SK-N-DZ (cell line): ENCODE results near the gene CHN1. TPM values are rescaled to one million over a fixed set of nuclear protein-coding genes. Genes with fewer than 3 reads are reported as not detected.

Experiments used
- DNase-seq: peaks from one replicate; pipeline ENCODE4 v3.0.0-alpha.2; 2015; ENCODE audit warnings: low spot score
- polyA plus RNA-seq, 2 experiments: library from polyadenylated mRNA; depleted of rRNA; stranded (reverse); fragments of >200 nt; gene quantifications; 2 replicates each; pipeline ENCODE4 v1.2.3, GENCODE V29; 2014

The CHN1 gene, protein sequence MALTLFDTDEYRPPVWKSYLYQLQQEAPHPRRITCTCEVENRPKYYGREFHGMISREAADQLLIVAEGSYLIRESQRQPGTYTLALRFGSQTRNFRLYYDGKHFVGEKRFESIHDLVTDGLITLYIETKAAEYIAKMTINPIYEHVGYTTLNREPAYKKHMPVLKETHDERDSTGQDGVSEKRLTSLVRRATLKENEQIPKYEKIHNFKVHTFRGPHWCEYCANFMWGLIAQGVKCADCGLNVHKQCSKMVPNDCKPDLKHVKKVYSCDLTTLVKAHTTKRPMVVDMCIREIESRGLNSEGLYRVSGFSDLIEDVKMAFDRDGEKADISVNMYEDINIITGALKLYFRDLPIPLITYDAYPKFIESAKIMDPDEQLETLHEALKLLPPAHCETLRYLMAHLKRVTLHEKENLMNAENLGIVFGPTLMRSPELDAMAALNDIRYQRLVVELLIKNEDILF
- polyA plus RNA-seq (2014; cell fraction: cytosol; rRNA removed) = 81.6 and 96.7 TPM in 2 replicates
- polyA plus RNA-seq (2014; cell fraction: nucleus; rRNA removed) = 64.2 and 86.9 TPM in 2 replicates

DNA sequence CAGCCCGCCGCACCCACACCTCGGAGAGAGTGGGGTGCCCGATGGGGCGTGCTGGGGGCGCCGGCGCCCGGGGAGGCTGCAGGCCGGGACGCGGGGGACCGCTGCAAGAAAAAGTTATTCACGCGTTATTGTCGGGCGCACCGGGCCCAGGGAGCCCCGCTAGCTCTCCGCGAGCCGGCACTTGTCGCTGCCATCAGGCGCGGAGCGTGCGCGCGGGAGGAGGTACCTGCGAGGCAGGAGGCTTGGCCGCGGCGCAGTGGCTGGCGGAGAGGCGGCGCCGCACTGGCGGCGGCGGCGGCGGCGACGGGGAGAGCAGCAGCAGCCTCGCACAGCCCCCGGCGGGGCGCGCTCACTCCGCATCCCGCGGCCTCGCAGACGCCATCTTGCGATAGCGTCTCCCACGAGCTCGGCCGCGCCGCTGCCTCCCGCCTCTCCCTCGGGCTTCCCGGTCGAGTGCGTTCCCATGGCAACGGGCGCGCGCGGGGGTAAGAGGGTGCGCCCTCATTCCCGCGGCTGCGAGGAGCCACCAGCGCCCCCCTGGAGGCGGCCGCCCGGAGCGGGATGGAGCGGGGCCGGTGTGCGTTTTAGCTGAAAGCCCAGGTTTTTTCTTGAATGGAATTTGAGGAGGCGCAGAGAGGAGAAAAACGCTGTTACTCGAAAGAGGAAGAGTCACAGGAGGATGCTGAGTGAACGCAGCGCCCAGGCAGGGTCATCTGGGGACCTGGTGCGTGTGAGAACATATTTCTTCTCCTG, at the start of gene CHN1:
Gene CHN1 (minus strand): TSS at position 402 of the 753 bp plus-strand sequence. CDS start 469 bp downstream, outside the sequence.
- peak; percentile 95 for DNase-seq

DNA sequence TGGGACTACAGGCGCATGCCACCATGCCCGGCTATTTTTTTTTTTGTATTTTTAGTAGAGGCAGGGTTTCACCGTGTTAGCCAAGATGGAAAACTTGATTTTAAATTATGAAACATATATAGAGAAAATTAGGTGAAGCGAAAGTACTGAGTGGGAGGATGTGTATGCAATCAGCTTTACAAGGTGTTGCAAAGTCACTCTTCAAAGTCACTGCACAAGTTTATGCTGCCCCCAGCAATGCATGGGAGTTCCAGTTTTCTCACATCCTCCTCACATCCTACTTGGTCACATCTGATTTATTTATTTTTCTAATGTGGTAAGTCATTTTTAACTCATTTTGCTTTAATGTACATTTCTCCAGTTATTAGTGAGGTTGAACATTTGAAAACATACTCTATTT, 49.2 kb upstream of the CHN1 start:
- no peak for DNase-seq

DNA sequence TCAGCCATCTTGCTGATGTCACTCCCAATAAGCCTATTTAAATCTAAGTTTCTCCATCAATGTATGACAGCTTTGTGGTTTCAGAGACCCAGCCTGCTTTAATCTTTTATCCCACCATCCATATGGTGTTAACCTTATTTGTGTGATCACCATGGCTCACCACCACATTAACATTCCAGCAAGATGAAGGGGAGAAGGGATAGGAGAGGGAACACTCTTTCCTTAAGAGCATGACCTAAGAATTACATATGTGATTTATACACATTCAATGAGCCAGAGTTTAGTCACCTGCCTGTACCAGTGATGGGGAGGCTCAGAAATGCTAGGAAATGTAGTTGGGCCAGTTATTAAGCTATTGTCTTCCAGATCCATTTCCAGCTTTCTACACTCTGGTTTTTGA, 44.5 kb upstream of the CHN1 start:
- no peak for DNase-seq

DNA sequence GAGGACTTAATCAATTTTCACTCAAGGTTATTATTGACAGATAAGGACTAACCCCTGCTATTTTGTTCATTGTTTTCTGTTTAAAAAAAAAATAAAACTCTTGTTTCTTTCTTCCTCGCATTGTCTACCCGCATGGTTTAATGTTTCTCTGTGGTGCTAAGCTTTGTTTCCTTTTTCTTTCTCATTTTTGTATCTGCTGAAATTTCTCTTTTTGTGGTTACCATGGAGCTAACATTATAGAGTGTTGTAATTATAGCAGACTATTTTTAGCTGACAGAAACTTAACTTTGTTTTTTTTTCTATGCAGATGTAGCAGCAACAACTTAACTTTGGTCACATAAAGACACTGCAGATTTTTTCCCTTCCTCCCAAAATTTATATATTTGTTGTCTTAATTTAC, 43.1 kb upstream of the CHN1 start:
- no peak for DNase-seq

DNA sequence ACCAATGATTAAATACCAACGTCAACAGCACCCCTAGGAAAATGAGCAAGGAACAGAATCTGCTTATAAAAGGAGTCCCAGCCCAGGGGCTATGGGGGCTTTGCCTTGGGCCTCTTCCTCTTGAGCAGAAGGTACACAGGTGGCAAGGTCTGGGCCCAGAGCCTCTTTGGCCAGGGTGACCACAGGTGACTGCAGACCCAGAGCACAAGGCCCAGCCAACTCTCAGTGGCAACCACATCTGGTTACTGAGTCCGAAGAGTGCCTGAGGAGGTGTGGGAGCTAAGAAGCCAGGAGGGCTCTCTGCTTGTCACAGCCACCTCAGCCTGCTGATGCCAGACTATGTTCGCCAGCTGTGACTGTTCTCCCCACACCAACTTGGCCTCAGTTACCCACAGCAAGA, 34.3 kb upstream of the CHN1 start:
- DNase-seq = no peak

DNA sequence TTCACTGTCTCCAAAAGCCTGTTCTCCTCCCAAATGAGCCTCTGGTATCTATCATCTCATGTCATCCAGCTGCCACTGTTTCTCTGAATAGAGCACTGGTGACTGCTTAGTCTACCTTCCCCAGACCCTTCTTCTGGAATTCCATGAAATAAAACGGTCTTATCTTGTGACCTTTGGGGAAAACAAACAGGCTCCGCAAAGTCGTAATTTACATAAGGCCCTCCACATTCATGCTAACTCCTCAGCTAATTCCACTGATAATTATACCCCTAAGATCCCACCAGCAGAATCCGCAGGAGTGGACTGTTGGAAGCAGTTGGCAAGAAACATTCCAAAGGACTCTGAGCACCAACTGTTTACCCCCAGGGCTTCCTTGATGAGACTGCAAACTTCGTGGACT, 33.9 kb upstream of the CHN1 start:
- DNase-seq = no peak

DNA sequence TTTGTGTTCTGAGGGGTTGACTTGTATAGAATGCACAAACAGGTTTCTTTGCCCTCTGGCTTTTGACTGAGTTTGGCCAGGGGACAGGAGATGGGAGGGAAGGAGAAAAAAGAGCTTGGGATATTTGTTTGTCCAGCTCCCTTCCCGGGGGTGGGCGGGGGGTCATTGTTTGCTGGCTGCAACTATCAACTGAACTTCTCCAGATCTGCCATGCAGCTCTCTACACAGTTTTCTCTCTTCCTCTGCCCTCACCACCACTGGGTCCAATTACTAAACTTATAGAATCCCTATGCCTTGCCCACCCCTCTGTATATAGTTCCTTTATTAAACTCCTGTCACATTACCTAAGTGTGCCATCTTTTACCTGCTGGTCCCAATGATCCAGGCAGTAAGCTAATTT, 32.8 kb upstream of the CHN1 start:
- DNase-seq = no peak

DNA sequence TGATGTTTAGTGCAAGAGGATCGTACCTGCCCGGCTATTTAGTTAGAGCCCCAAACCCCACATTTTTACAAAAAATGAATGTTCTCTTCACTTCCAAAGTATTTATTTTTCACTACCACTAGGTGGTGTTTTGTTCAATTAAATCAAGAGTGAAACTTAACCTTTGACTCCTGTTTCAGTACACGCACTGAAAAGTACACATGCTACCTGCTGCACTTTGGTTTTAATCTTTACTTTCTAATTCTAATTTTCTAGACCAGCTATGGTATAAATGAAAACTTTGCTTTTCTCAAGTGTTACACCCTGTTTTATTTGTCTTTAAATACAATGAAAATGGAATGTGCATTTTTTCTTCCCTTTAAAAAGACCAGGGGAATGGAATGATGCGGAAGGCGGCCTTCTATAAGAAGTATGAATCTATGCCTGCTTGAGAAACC, 31.4 kb upstream of the CHN1 start:
- peak; percentile 16 for DNase-seq

DNA sequence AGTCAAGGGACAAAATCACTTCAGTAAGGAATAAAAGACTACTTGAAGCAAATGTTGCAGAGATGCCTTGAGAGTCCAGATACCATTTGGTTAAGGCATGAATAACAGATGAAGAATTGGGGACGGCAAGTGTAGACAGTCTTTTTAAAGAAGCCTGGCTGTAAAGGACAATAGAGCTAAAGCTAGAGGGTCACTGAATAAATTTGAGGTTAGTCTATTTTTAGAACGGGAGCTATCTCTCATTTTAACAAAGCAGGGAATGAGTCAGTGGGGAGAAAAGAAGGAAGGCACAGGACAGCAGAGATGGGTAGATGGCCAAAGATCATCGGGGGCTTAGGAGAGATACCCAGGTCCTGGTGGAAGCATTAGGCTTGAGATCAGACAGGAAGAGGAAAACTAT, 30.6 kb upstream of the CHN1 start:
- no peak for DNase-seq

DNA sequence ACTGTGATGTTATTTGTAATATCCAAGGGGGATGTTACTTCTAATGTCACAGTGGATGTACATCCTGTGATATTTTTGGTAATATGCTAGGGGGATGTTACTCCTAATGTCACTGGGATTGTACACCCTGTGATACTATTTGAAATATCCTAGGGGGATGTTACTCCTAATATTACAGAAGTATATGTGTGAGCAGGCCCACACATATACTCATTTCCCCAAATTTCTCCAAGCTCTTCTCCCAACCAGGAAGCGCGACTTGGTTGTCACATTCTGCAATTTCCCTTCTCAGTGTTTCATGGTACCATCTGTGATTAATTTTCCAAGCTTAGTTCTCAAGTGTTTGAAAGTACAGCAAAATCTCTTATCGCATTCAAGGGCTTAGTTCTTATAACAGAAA, 29.5 kb upstream of the CHN1 start:
- DNase-seq = no peak

DNA sequence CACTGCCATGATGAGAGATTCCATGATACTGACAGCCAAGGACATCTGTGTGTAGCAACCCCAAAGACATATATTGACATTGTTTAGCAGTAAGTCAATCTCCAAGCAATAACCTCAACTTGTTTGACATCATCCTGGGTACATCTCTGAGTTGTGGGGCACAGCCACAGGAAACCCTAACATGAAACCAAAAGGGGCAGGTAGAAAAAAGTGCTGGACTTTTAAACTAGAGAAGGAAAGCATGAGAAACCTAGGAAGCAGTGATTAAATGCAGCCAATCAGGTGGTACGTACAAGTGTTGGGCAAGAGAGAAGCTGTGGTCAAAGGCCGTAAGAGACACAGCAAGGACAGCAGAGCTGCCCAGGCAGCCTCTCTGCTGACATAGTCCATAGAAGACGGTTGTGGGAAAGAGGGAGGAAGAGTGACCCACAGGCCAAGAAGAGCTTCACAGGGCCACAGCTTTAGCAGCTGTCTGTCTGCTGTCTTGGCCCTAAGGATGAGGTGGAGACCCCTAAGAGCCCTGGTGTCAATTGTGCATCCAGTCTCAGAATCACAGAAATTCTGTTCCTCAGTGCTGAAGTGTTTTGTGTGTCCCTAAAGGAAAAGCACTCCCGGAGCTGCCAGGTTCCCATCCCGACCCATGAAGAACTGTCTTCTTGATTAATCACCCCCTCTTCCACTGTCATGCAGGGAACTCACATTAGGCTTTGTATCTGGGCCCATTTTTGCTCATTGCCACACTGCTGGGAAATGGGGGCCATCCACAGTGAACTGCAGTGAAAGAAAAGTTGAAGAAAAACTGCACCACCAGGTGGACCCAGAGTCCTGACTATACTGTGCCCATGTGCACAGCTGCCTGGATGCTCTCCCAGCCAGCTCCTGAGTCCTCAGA, 25.4 kb upstream of the CHN1 start:
- peak; percentile 59 for DNase-seq

DNA sequence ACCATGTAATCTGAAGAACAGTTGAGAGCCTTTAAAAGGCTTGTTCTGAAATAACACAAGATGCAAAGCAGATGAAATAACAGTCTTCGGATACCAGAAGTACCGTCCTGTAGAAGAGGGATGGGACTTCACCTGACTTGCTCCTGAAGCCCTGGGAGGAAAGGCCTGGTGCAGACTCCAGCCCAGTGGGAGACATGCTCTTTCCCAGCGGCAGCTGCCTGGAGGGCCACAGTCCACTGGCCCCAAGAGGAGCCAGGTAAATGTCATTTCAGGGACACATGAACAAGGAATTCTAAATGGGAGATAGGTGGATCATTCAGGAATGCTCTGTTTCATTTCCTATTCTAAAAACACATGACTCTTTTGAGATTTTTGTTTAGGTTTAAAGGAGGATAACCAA, 22.6 kb upstream of the CHN1 start:
- no peak for DNase-seq

DNA sequence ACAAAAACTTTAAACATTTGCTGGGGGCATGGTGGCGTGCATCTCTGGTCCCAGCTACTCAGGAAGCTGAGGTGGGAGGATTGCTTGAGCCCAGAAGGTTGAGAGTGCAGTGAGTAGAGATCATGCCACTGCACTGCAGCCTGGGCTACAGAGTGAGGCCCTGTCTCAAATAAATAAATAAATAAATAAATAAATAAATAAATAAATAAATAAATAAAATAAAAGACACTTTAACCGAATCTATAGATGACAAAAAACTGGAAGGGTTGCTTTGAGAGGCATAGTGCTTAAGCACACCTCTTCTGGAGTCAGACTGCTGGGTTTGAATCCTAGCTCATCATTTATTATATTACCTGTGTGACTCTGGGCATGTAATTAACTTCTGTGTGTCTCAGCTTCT, 21.2 kb upstream of the CHN1 start:
- DNase-seq = no peak

DNA sequence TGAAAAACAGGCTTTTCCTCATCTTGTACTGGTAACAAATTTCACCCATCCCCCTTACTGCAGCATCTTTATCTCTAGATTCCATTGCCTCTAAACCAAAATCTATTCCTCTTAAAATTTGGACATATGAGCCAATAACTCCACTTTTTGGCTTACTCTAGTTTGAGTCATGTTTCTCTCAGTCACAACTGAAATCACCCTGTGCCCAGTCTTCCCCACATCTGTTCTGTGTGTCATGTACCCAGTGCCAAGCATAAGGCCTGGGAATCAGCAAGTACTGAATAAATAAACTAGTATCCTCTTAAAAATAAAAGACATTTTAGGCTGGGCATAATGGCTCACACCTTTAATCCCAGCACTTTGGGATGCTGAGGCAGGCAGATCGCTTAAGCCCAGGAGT, 20.8 kb upstream of the CHN1 start:
- no peak for DNase-seq

DNA sequence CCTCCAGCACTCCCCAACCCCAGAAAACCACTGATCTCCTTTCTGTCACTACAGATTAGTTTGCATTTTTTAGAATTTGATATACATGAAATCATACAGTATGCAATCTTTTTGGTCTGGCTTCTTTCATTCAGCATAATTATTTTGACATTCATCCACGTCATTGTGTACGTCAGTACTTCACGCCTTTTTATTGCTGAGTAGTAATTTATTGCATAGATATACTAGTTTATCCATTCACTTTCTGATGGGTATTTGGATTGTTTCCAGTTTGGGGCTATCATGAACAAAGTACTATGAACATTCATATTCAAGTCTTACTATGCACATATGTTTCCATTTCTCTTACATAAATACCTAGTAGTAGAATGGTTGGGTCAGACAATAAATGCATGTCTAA, 20.1 kb upstream of the CHN1 start:
- DNase-seq = no peak

DNA sequence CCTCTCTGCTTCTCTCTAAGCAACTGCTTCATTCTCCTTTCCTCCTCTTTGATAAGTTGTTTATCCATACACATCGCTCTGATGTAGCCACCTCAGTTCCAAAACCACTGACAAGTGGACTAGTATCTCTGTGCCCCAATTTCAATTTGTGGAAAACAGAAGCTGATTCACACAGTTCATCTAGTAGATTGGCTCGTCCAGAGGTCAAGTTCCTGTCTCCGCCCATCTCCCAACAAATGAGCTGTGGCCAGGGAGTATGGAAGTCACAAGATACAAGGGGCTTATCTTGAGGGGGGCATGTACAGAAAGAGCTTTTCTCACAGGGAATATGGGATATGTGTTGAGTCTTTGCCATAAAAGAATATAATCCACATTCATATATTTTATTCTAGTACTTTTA, 17.7 kb upstream of the CHN1 start:
- DNase-seq = no peak

DNA sequence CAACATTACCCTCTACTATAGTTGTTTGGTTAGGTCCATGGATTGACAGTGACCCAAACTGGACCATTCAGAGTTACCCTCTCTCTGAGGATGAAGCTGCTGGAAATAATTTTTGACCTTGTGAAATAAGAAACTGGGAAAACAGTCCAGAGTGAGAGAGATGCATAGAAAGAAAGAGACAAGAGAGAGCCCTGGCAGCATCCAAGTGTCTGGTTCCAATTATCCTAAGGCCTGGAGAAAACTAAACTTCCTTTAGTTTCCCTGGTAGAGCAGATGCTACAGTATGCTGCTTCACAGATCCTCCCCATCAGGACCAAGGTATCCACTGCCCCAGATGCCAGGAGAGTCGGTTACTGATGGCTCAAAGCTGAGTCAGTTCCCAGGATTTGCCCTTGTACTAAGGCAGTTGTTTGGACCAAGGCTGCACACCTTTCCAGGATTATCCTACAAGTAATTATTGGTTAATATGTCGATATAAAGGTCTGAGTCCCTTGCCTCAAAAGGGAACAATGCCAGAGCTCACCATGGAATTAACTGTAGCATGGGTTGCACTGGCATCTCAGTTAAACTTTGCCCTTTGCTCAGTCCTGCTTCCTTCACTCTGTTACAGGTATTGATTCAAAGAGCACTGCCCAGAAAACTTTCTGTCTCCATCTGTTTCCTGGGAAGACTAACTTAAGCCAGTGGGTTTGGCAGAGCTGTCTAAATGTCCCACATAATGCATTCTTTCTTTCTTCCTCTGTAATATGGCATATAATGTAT, 14.6 kb upstream of the CHN1 start:
- no peak for DNase-seq

DNA sequence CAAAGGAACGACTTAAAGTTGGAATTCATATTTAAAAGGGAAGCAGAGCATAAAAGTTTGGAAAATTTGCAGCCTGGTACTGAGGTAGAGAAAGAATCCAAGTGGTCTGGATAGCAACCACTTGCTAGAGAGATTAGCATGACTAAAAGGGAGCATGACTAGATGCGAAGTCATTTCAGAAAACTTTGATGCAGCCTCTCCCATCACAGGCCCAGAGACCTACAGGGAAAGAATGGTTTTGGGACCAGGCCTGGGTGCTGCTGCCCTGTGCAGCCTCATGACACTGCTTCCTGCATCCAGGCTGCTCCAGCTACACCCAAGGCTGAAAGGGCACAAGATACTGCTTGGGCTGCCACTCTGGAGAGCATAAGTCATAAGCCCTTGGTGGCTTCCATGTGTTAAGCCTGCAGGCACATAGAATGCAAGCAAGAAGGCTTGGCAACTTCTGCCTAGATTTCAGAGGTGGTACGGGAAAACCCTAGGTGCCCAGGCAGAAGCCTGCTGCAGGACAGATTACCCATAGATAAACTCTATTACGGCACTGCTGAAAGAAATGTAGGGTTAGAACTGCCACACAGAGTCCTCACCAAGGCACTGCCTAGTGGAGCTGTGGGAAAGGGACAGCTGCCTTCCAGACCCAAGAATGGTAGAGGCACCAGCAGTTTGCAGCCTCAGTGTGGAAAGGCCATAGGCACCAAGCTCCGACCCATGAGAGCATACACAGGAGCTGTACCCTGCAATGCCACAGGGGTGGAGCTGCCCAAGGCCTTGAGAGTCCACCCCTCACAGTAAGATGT, 12.6 kb upstream of the CHN1 start:
- no peak for DNase-seq

DNA sequence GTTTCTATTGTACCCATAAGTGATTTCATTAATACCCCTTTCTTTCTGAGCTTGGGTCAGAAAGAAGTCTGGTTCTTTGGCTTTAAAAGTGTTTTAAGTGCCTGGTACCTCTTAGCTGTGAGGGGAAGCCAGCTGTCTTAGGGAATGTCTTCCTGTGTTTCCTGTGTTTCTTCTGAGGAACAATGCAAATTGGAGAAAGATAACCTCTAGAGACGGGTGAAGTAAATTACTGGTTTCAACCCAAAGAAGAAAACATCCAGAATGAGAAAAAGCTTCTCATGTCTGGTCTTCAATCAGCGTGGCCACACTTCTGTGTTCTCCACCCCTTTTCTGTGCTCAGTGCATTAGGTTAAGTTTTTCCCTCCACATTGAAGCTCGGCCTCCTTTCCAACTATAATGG, 10.2 kb upstream of the CHN1 start:
- no peak for DNase-seq

DNA sequence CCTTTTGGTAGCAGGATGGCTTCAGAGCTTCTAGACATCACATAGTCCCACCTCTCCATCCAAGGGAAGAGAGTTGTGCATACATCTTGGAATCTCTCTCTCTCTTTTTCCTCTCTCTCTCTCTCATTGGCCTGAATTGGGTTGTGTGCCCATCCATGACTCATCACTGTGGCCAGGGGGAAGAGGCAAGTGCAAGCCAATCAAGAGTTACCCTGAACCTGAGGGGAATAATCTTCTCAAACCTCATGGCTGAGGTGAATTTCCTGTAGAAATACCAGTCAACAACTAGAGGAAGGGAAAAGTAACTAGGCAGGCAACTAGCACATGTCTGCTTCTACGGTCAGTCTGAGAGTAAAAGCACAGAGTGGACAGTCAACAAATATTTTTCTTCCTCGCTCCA, 7.3 kb upstream of the CHN1 start:
- DNase-seq = no peak
